Measurements from ENCODE around the gene BTBD7. TPM values are rescaled to one million over a fixed set of nuclear protein-coding genes. Genes with fewer than 3 reads are reported as not detected.

The BTBD7 gene
- total and polyA plus RNA-seq, 4 experiments from 2014 or later: 6.9 to 38.3 (median 19.5) TPM

- peaks cover 9 to 21% (median 17%) of the 10 kb centered on the region in 4 donors for H3K4me1 Mint-ChIP-seq
- no peaks in the 10 kb centered on the region for H3K27me3 ChIP-seq (ENCODE audit: insufficient read depth, low read length)
- no peak overlapping the region for H3K4me3 Mint-ChIP-seq
- ChIA-PET CTCF (ENCODE audit: partially characterized antibody) (interaction anchor here (1.2 to 1.3 kb wide), 2 partner anchors 27 to 99 kb away, joined by 3 read pairs; partner anchors contain the start of gene LYSET), POLR2A (ENCODE audit: partially characterized antibody) (no interaction called here)
- no peak overlapping the region for H3K27ac Mint-ChIP-seq
- no peak for DNase-seq
- H3K27ac ChIP-seq (ENCODE audit: low read depth, low read length): no peak overlapping the region
- H3K9me3 Mint-ChIP-seq: no peaks in the 10 kb centered on the region
- H3K4me1 ChIP-seq (ENCODE audit: insufficient read depth, low read length): peaks cover 21% of the 10 kb centered on the region
- intact Hi-C loops (cut with micrococcal nuclease): no loop called here
- no peaks in the 10 kb centered on the region for H3K27me3 Mint-ChIP-seq
- no peak overlapping the region for H3K4me3 ChIP-seq (ENCODE audit: low read length in 2 of 2)
- H3K36me3 Mint-ChIP-seq: peaks cover 20 to 47% of the 10 kb centered on the region in 2 donors
- H3K9me3 ChIP-seq (ENCODE audit: control insufficient read depth in 1 of 2, low read length in 2 of 2): no peaks in the 10 kb centered on the region
- peaks cover 22% of the 10 kb centered on the region for H3K36me3 ChIP-seq (ENCODE audit: insufficient read depth, low read length)
Measured at GRCh38 chr14:93212432-93212831, 120.4 kb downstream of the BTBD7 start.

- H3K4me3 ChIP-seq (ENCODE audit: low read length in 2 of 2): peak overlapping the region; percentile 73 to 99
- Mint-ChIP-seq H3K27me3 (no peaks in the 10 kb centered on the region), H3K36me3 (peaks cover 5 to 28% of the 10 kb centered on the region in 2 donors), H3K27ac (peak overlapping the region; percentile 68 to 96 (median 88)), H3K4me1 (peaks cover 26 to 50% (median 38%) of the 10 kb centered on the region in 4 donors), H3K9me3 (no peaks in the 10 kb centered on the region), H3K4me3 (peak overlapping the region; percentile 89 to 99 (median 97))
- peaks cover 42% of the 10 kb centered on the region for H3K4me1 ChIP-seq (ENCODE audit: insufficient read depth, low read length)
- peaks cover 13% of the 10 kb centered on the region for H3K36me3 ChIP-seq (ENCODE audit: insufficient read depth, low read length)
- H3K27me3 ChIP-seq (ENCODE audit: insufficient read depth, low read length): no peaks in the 10 kb centered on the region
- CTCF ChIA-PET (ENCODE audit: partially characterized antibody): interaction anchor here (0.9 to 5.4 kb wide), 9 partner anchors 11 to 688 kb away, joined by 3 to 41 read pairs (median 6); partner anchors contain the start of genes LYSET and MOAP1
- H3K27ac ChIP-seq (ENCODE audit: low read depth, low read length): peak overlapping the region; percentile 77
- no peaks in the 10 kb centered on the region for H3K9me3 ChIP-seq (ENCODE audit: control insufficient read depth in 1 of 2, low read length in 2 of 2)
- DNase-seq: peak in 2 of 5 donors; percentile 19 to 53
- intact Hi-C loops (cut with micrococcal nuclease): loop anchor here (1.0 to 2.0 kb wide), 2 partner anchors 22 to 125 kb away; partner anchors contain the start of genes BTBD7 and LYSET
- POLR2A ChIA-PET (ENCODE audit: partially characterized antibody): interaction anchor here (1.0 to 5.7 kb wide), 6 partner anchors 13 to 94 kb away, joined by 3 to 85 read pairs (median 6); partner anchors contain the start of genes ITPK1, LYSET and MOAP1
Measured at GRCh38 chr14:93207468-93208308, 125.1 kb downstream of the BTBD7 start.

GRCh38 chr14:93206793-93207467 lies 125.9 kb downstream of the BTBD7 start, which contains the start of the genes GON7 and UBR7:
TSS of gene GON7 (minus strand) at chr14:93207065. CDS start at chr14:93207037, 28 bp downstream.
TSS of gene UBR7 (plus strand) at chr14:93207256. CDS start at chr14:93207292, 36 bp downstream.
- H3K36me3 Mint-ChIP-seq: peaks cover 0 to 23% of the 10 kb centered on the region in 2 donors
- H3K27ac ChIP-seq (ENCODE audit: low read depth, low read length): peak within 1 kb of the TSS; percentile 77
- peak; percentile 81 to 91 (median 85) for DNase-seq
- no peaks in the 10 kb centered on the region for H3K27me3 Mint-ChIP-seq
- peak within 1 kb of the TSS; percentile 89 to 99 (median 97) for H3K4me3 Mint-ChIP-seq
- no peaks in the 10 kb centered on the region for H3K9me3 Mint-ChIP-seq
- no peaks in the 10 kb centered on the region for H3K9me3 ChIP-seq (ENCODE audit: control insufficient read depth in 1 of 2, low read length in 2 of 2)
- no peaks in the 10 kb centered on the region for H3K27me3 ChIP-seq (ENCODE audit: insufficient read depth, low read length)
- intact Hi-C loops (cut with micrococcal nuclease): loop anchor here (1.0 to 2.0 kb wide), 2 partner anchors 22 to 126 kb away; partner anchors contain the start of genes BTBD7 and LYSET
- POLR2A ChIA-PET (ENCODE audit: partially characterized antibody): interaction anchor here (1.0 to 5.7 kb wide), 7 partner anchors 12 to 93 kb away, joined by 3 to 85 read pairs (median 5); partner anchors contain the start of genes ITPK1, LYSET and MOAP1
- H3K4me1 Mint-ChIP-seq: peaks cover 27 to 50% (median 38%) of the 10 kb centered on the region in 4 donors
- H3K4me1 ChIP-seq (ENCODE audit: insufficient read depth, low read length): peaks cover 42% of the 10 kb centered on the region
- H3K36me3 ChIP-seq (ENCODE audit: insufficient read depth, low read length): peaks cover 6% of the 10 kb centered on the region
- CTCF ChIA-PET (ENCODE audit: partially characterized antibody): interaction anchor here (1.0 to 5.4 kb wide), 8 partner anchors 12 to 94 kb away, joined by 3 to 41 read pairs (median 7); partner anchors contain the start of genes LYSET and MOAP1
- peak within 1 kb of the TSS; percentile 90 to 97 (median 96) for H3K27ac Mint-ChIP-seq
- H3K4me3 ChIP-seq (ENCODE audit: low read length in 2 of 2): peak within 1 kb of the TSS; percentile 73 to 99

GRCh38 chr14:93201155-93201704 lies 131.6 kb downstream of the BTBD7 start:
- DNase-seq: no peak
- no peaks in the 10 kb centered on the region for H3K36me3 ChIP-seq (ENCODE audit: insufficient read depth, low read length)
- ChIA-PET POLR2A (ENCODE audit: partially characterized antibody) (no interaction called here), CTCF (ENCODE audit: partially characterized antibody) (no interaction called here)
- no peak overlapping the region for H3K4me3 ChIP-seq (ENCODE audit: low read length in 2 of 2)
- Mint-ChIP-seq H3K27me3 (no peaks in the 10 kb centered on the region), H3K36me3 (peaks cover 0 to 10% of the 10 kb centered on the region in 2 donors), H3K4me1 (peaks cover 14 to 27% (median 19%) of the 10 kb centered on the region in 4 donors), H3K9me3 (no peaks in the 10 kb centered on the region), H3K4me3 (no peak overlapping the region), H3K27ac (peak overlapping the region in 1 of 7 donors; percentile 47)
- H3K9me3 ChIP-seq (ENCODE audit: control insufficient read depth in 1 of 2, low read length in 2 of 2): no peaks in the 10 kb centered on the region
- peaks cover 19% of the 10 kb centered on the region for H3K4me1 ChIP-seq (ENCODE audit: insufficient read depth, low read length)
- no peak overlapping the region for H3K27ac ChIP-seq (ENCODE audit: low read depth, low read length)
- intact Hi-C loops (cut with micrococcal nuclease): no loop called here
- H3K27me3 ChIP-seq (ENCODE audit: insufficient read depth, low read length): no peaks in the 10 kb centered on the region

GRCh38 chr14:93200553-93200952 lies 132.3 kb downstream of the BTBD7 start:
- Histone ChIP-seq H3K36me3 (ENCODE audit: insufficient read depth, low read length) (no peaks in the 10 kb centered on the region), H3K4me3 (ENCODE audit: low read length in 2 of 2) (no peak overlapping the region), H3K27ac (ENCODE audit: low read depth, low read length) (no peak overlapping the region), H3K4me1 (ENCODE audit: insufficient read depth, low read length) (peaks cover 13% of the 10 kb centered on the region), H3K27me3 (ENCODE audit: insufficient read depth, low read length) (no peaks in the 10 kb centered on the region), H3K9me3 (ENCODE audit: control insufficient read depth in 1 of 2, low read length in 2 of 2) (no peaks in the 10 kb centered on the region)
- POLR2A ChIA-PET (ENCODE audit: partially characterized antibody): interaction anchor here (1.4 kb wide), 1 partner anchor 17 kb away, joined by 3 read pairs; no protein-coding TSS in a partner anchor
- Mint-ChIP-seq H3K27ac (no peak overlapping the region), H3K4me3 (no peak overlapping the region), H3K4me1 (peaks cover 10 to 20% (median 13%) of the 10 kb centered on the region in 4 donors), H3K9me3 (no peaks in the 10 kb centered on the region), H3K27me3 (no peaks in the 10 kb centered on the region), H3K36me3 (peaks cover 0 to 6% of the 10 kb centered on the region in 2 donors)
- intact Hi-C loops (cut with micrococcal nuclease): no loop called here
- no peak for DNase-seq
- CTCF ChIA-PET (ENCODE audit: partially characterized antibody): no interaction called here

GRCh38 chr14:93199031-93199430 lies 133.8 kb downstream of the BTBD7 start:
- Histone ChIP-seq H3K4me1 (ENCODE audit: insufficient read depth, low read length) (no peaks in the 10 kb centered on the region), H3K9me3 (ENCODE audit: control insufficient read depth in 1 of 2, low read length in 2 of 2) (no peaks in the 10 kb centered on the region), H3K4me3 (ENCODE audit: low read length in 2 of 2) (no peak overlapping the region), H3K27me3 (ENCODE audit: insufficient read depth, low read length) (no peaks in the 10 kb centered on the region), H3K27ac (ENCODE audit: low read depth, low read length) (no peak overlapping the region), H3K36me3 (ENCODE audit: insufficient read depth, low read length) (no peaks in the 10 kb centered on the region)
- Mint-ChIP-seq H3K27ac (peak overlapping the region in 1 of 7 donors; percentile 29), H3K36me3 (peaks cover 0 to 5% of the 10 kb centered on the region in 2 donors), H3K27me3 (no peaks in the 10 kb centered on the region), H3K4me3 (no peak overlapping the region), H3K9me3 (no peaks in the 10 kb centered on the region), H3K4me1 (peaks cover 0 to 5% (median under 1%) of the 10 kb centered on the region in 4 donors)
- CTCF ChIA-PET (ENCODE audit: partially characterized antibody): interaction anchor here (1.3 to 1.4 kb wide), 2 partner anchors 10 to 14 kb away, joined by 4 read pairs; partner anchors contain the start of genes LYSET and MOAP1
- POLR2A ChIA-PET (ENCODE audit: partially characterized antibody): interaction anchor here (0.7 to 1.4 kb wide), 3 partner anchors 12 to 15 kb away, joined by 3 read pairs; partner anchors contain the start of genes LYSET and MOAP1
- no peak for DNase-seq
- intact Hi-C loops (cut with micrococcal nuclease): no loop called here

Data from CD4-positive, alpha-beta memory T cell (primary cell).